RPMI8226 (cell line): ENCODE measurements around the gene OBP2A.
"Not testable (repeated sequence)": the region's sequence is repeated elsewhere in the genome, so short reads cannot be mapped to it uniquely, and the experiment has no call there.

Experiments used
- DNase-seq: peaks from one replicate; pipeline ENCODE4 v3.0.0-alpha.2; 2015

The OBP2A gene

DNA sequence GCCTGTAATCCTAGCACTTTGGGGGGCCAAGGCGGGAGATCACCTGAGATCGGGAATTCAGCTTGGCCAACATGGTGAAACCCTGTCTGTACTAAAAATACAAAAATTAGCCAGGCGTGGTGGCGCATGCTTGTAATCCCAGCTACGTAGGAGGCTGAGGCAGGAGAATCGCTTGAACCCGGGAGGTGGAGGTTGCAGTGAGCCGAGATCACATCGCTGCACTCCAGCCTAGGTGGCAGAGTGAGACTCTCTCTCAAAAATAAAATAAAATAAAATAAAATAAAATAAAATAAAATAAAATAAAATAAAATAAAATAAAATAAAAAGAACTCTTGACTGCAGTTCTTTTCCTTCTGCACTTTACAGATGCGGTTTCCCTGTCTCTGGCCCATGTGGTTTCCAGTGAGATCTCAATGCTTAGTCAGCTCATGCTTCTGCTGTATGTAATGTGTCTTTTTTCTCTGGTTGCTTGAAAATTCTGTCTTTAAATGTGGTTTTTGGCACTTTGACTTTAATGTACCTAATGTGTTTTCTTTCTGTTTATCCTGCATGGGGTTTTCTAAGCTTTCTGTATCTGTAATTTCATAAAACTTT, 17.0 kb upstream of the OBP2A start:
- DNase-seq = peak; percentile 48

- no peak for DNase-seq
Measured at GRCh38 chr9:135530146-135530545, 15.8 kb upstream of the OBP2A start.

GRCh38 chr9:135531096-135531495, 14.8 kb upstream of the OBP2A start:
- no peak for DNase-seq

- DNase-seq = peak; percentile 46
Measured at GRCh38 chr9:135533113-135533512, 12.8 kb upstream of the OBP2A start.

DNA sequence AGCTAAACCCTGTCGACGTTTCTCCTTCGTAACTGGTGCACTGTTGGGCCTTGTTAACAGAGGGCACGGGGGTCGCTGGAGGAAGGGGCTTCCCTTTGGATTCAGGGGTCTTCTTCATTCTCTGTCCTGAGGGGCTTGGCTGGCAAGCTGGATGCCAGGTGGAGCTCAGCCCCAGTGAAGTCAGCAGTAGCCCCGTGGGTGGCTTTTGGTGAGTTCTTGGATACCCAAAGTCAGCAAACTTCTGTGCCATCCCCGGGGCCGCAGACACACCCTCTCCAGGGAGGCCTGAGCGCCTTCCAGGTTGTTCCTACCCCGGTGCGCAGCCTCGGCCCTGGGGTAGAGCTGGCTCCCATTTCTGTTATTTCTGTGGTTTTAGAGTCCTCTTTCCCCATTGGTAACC, 12.3 kb upstream of the OBP2A start:
- peak; percentile 55 for DNase-seq

DNA sequence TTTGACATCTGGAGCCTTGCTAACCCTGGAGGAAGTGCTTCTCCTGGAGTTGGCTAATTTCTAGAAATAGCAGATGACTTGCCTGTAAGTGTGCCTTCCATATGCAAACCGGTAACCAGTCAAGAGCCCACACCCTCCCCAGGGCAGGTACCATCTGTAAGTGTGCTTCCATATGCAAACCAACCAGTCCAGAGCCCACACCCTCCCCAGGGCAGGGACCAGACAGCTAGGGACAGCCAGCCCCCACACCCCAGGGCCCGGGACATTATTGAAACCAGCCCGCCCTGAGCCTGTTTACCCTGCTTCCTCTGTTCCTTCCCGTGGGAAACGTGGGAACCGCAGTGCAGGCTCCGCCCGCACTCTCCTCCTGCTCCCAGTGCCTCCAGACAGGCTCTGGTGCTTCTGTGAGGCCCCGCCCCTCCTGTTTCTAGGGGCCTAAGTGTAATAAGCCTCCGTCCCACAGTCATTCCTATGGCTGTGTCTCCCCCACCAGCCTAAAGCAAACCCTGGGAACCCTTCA, 11.7 kb upstream of the OBP2A start:
- DNase-seq = peak; percentile 57

GRCh38 chr9:135534826-135535225, 11.1 kb upstream of the OBP2A start:
- DNase-seq = not testable (repeated sequence)

DNA sequence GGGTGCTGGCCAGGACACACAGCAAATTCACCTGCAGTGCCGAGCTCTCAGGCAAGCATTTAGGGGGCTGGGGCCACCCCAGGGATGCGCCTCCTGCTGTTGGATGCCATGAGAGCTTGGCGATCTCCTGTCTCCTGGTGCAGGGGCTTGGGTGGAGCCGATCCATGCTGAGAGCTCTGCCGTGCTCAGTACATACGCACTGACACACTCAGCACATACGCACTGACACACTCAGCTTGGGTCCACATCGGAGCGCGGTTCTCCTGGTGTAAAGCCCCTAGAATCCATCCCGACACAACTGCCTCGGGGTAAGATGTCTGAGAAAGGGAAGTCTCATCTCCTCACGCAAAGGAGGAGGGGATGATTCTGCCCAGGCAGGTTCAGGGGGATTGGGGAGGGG, 10.3 kb upstream of the OBP2A start:
- not testable (repeated sequence) for DNase-seq

DNA sequence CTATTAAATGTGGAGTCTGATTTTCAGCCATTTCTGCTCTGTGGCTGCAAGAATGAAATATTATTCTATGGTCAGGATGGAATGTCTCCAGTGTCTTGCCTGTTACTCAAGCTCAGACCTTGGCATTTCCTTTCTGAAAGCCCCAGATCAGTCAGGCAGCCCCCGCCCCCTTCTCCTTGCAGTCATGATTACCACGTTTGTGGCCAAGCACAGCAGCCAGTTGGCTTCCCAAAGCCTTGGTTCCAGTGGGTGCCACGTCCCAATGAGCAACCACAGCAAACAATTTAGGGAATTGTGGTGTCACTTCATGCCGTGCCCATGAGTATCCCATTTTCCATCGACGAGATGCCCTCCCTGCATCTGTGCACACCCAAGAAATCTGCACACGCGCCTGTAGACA, 9.7 kb upstream of the OBP2A start:
- DNase-seq = peak; percentile 59

GRCh38 chr9:135543262-135543894, 2.5 kb upstream of the OBP2A start:
- not testable (repeated sequence) for DNase-seq

DNA sequence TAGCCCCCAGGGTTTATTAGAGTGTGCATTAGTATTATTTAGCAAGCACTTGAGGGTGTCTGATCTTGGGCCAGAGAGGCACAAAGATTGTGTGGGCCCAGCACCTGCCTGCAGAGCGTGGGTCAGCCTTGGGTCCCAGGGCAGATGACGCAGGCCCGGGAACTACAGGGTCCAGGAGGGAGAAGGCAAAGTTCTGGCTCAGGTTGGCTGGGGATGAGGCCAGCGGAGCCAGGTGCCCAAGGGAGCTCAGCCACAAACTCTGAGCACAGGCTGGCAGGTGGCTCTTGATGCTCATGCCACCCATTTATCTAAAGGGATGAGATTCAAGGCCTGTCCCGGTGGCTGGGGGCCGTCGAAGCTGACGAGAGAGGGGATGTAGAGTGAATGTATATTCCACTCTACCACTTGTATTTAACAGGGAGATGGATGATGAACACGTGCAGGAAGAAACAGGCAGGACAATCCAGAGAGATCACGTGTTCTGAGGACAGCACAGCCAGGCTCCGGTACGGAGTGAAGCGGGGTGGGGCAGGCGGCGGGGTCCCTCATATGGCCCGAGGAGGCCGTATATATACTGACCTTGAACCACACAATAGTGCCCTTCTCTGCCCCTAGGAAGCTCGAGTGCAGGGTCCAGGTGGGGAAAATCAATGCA, 818 bp upstream of the OBP2A start:
- DNase-seq = no peak

- not testable (repeated sequence) for DNase-seq
Measured at GRCh38 chr9:135546792-135547617, 1.1 kb downstream of the OBP2A start.

GRCh38 chr9:135547756-135548736, 2.1 kb downstream of the OBP2A start:
- no peak for DNase-seq

- DNase-seq = not testable (repeated sequence)
Measured at GRCh38 chr9:135549478-135550343, 3.8 kb downstream of the OBP2A start.

DNA sequence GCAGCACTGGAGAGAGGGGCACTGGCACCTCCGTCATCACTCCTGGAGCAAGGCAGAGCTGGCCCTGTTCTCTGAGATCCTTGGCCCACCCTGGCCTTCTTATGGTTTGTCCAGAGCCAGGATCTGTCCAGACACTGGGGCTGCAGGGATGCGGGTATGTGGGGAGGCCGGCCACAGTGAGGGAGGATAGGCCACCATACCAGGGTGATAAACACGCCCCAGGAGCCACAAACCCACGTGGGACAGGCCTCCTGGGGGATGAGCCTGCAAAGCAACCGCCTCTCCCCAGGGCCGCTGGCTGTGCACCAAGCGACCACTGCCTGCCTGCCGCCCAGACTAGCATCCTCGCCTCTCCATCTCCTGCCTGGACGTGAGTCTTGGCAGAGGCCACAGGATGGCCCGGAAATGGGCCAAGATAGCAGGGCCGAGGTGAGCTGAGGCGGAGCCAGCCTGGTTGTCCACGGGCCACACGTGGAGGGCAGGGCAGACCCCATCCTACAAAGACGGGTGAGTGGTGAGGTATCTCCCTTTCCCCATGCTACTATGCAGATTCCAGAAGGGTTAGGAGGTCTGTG, 4.5 kb downstream of the OBP2A start:
- no peak for DNase-seq

GRCh38 chr9:135551031-135551430, 5.1 kb downstream of the OBP2A start:
- DNase-seq = peak; percentile 53

DNA sequence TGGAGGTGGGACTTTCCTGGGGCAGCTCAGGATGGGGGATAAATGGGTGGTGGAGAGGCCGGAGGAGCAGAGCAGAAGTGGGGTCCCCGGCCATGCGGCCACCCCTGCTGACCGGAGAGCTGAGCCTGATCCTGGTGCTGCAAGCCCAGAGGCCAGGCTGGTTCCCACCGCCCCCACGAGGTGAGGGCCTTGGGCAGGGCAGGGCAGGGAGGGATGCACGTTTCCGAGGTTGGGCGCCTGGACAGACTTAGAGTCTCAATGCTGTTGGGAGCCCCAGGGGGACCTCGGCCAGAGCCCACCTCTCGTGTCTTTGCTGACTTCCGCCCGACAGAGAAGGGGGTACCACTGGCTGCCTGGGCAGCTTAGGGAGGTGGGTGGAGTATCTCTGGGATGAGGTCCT, 5.5 kb downstream of the OBP2A start:
- no peak for DNase-seq

DNA sequence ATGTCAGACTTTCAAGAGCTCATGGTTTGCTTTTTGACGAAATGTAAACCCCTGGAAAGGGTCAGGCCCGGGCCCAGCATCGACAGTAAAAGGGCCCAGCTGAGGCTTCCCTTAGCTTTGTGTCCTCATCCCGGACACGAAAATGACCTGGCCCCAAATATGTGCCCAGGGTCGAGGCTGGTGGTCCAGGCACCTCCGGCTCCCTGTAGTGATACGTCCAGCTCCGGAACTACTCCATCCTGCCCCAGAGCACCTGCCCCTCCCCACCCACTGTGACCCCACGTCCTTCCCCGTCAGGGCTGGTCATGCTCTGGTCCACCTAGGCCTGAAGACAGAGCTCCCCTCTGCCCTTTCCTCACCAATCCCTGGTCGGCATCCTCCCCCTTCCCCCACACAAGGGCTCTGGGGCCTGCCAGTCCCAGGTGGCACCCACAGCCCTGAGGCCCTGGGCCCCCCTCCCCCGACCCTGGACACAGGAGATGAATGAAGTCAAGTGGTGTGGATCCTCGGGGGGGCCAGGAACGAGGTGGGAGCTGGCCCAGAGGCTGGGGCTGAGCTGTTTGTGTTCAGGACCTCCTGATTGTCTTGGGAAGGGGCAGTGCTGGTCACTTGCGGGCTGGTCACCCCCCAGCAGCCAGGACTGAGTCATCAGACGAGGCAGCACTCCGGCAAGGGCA, 6.2 kb downstream of the OBP2A start:
- DNase-seq = no peak

DNA sequence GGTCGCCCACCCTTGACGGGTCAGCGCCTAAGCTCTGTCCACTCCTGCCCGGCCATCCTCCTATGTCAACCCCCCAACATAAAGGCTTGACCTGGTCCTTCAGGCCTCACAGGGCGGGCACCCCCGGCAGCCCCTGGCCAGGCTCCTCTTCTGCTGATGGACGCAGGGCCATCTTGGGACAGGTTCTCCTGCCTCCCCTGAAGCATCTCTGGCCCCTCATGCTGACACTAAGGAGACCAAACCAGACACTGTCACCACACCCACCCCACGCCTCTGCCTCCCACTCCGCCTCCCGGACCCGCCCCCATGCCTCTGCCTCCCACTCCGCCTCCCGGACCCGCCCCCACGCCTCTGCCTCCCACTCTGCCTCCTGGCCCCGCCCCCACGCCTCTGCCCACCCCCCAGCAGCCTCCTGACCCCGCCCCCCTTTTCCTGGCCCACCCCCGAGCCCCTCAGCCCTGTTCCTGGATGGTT, 6.8 kb downstream of the OBP2A start:
- no peak for DNase-seq

GRCh38 chr9:135554718-135555117, 8.8 kb downstream of the OBP2A start:
- DNase-seq = no peak
